Neural cell (in vitro differentiated cells): ENCODE measurements around the gene GSK3B. TPM values are rescaled to one million over a fixed set of nuclear protein-coding genes. Genes with fewer than 3 reads are reported as not detected.

Source experiments
- H2AFZ ChIP-seq: fragments of 200-600, 300-800 bp; sonication (generic), shearing (Covaris generic); 2 replicates; pipeline ENCODE4 v1.6.0; 2014; ENCODE audit warnings: low read depth, mild to moderate bottlenecking, antibody characterized with exemption, low read length, moderate library complexity
- H3F3A ChIP-seq: fragments of 200-600 bp; shearing (Covaris generic); 2 replicates; pipeline ENCODE4 v1.6.1; 2016; ENCODE audit warnings: mild to moderate bottlenecking, moderate library complexity, mixed read lengths, antibody characterized with exemption, low read length; ENCODE audit not compliant: insufficient read depth, poor library complexity, severe bottlenecking
- H3K27ac ChIP-seq: fragments of 200-600, 300-800 bp; sonication (generic), shearing (Covaris generic); 2 replicates; pipeline ENCODE4 v1.5.1; 2014; ENCODE audit warnings: mild to moderate bottlenecking, low read length, moderate library complexity
- H3K27me3 ChIP-seq: fragments of 300-800, 200-600 bp; sonication (generic), shearing (Covaris generic); 2 replicates; pipeline ENCODE4 v1.6.0; 2014; ENCODE audit warnings: mild to moderate bottlenecking, low read depth, low read length, moderate library complexity; ENCODE audit not compliant: insufficient read depth
- H3K36me3 ChIP-seq: fragments of 300-800, 200-600 bp; sonication (generic), shearing (Covaris generic); 2 replicates; pipeline ENCODE4 v1.5.1; 2014; ENCODE audit warnings: mild to moderate bottlenecking, antibody characterized with exemption, low read length, moderate library complexity; ENCODE audit not compliant: insufficient read depth
- H3K4me2 ChIP-seq: fragments of 300-800, 200-600 bp; sonication (generic), shearing (Covaris generic); 2 replicates; pipeline ENCODE4 v1.6.0; 2014; ENCODE audit warnings: mild to moderate bottlenecking, low read length
- H3K4me3 ChIP-seq: fragments of 300-800, 200-600 bp; sonication (generic), shearing (Covaris generic); 2 replicates; pipeline ENCODE4 v1.5.1; 2014; ENCODE audit warnings: mild to moderate bottlenecking, low read length, moderate library complexity
- H3K79me2 ChIP-seq: fragments of 200-600 bp; shearing (Covaris generic); replicated peaks from 2 replicates; pipeline ENCODE4 v1.6.0; 2014; ENCODE audit warnings: mild to moderate bottlenecking, low read length, moderate library complexity; ENCODE audit not compliant: insufficient read depth
- H3K9ac ChIP-seq: fragments of 300-800, 200-600 bp; sonication (generic), shearing (Covaris generic); 2 replicates; pipeline ENCODE4 v1.6.1; 2016; ENCODE audit warnings: mild to moderate bottlenecking, low read length, mixed read lengths
- H3K9me2 ChIP-seq: fragments of 200-600 bp; shearing (Covaris generic); 2 replicates; pipeline ENCODE4 v1.6.1; 2016; ENCODE audit warnings: mild to moderate bottlenecking, low read length, mixed read lengths; ENCODE audit not compliant: insufficient read depth
- H3K9me3 ChIP-seq: fragments of 200-600, 300-800 bp; sonication (generic), shearing (Covaris generic); 2 replicates; pipeline ENCODE4 v1.6.1; 2016; ENCODE audit warnings: mild to moderate bottlenecking, mixed run types, low read length, moderate library complexity, mixed read lengths
- H4K20me1 ChIP-seq: fragments of 200-600 bp; shearing (Covaris generic); 2 replicates; pipeline ENCODE4 v1.6.1; 2016; ENCODE audit warnings: mild to moderate bottlenecking, mixed run types; ENCODE audit not compliant: insufficient read depth
- CTCF ChIP-seq: fragments of 450-650 bp; IDR thresholded peaks from 2 replicates; pipeline ENCODE4 v1.5.1; 2014; ENCODE audit warnings: antibody characterized with exemption, mild to moderate bottlenecking, moderate library complexity; ENCODE audit not compliant: poor library complexity, severe bottlenecking
- EP300 ChIP-seq: fragments of 450-650 bp; conservative IDR thresholded peaks from 2 replicates; pipeline ENCODE4 v1.6.1; 2014; ENCODE audit warnings: antibody characterized with exemption, mild to moderate bottlenecking, moderate library complexity; ENCODE audit not compliant: poor library complexity, severe bottlenecking
- EZH2 ChIP-seq: fragments of 200-600, 300-800 bp; shearing (Covaris generic), sonication (generic); IDR thresholded peaks from 2 replicates; pipeline ENCODE4 v1.6.1; 2014; ENCODE audit warnings: antibody characterized with exemption, low read length, borderline replicate concordance, mild to moderate bottlenecking; ENCODE audit not compliant: insufficient read depth, poor library complexity, severe bottlenecking
- MXI1 ChIP-seq: fragments of 450-650 bp; conservative IDR thresholded peaks from 2 replicates; pipeline ENCODE4 v1.6.1; 2014; ENCODE audit warnings: antibody characterized with exemption, mild to moderate bottlenecking; ENCODE audit not compliant: poor library complexity, severe bottlenecking
- POLR2AphosphoS5 ChIP-seq: IDR thresholded peaks from 2 replicates; pipeline ENCODE4 v1.6.1; 2012
- RAD21 ChIP-seq: fragments of 450-650 bp; conservative IDR thresholded peaks from 2 replicates; pipeline ENCODE4 v1.6.1; 2014; ENCODE audit warnings: antibody characterized with exemption, mild to moderate bottlenecking, moderate library complexity
- REST ChIP-seq: IDR thresholded peaks from 2 replicates; pipeline ENCODE4 v1.6.1; 2012; ENCODE audit warnings: borderline replicate concordance
- SMC3 ChIP-seq: fragments of 450-650 bp; conservative IDR thresholded peaks from 2 replicates; pipeline ENCODE4 v1.6.1; 2014; ENCODE audit warnings: antibody characterized with exemption, mild to moderate bottlenecking, moderate library complexity; ENCODE audit not compliant: poor library complexity
- TAF1 ChIP-seq: IDR thresholded peaks from 2 replicates; pipeline ENCODE4 v1.6.1; 2012; ENCODE audit warnings: low read depth
- polyA plus RNA-seq: library from polyadenylated mRNA; depleted of rRNA; stranded (reverse); fragments of >200 nt; gene quantifications from 2 replicates; pipeline ENCODE4 v1.2.3, GENCODE V29; 2014

Gene GSK3B
- polyA plus RNA-seq, 1 donor from 2014 or later, result 48.5 TPM

GRCh38 chr3:119981386-119981785 is 112.9 kb downstream of the GSK3B start:
- Histone ChIP-seq H3K4me2 (no peak overlapping the region), H3K9ac (no peak overlapping the region), H3K27me3 (no peaks in the 10 kb centered on the region), H3F3A (no peaks in the 10 kb centered on the region), H3K9me3 (no peaks in the 10 kb centered on the region), H3K36me3 (no peaks in the 10 kb centered on the region), H3K27ac (no peak overlapping the region), H3K9me2 (no peaks in the 10 kb centered on the region), H3K79me2 (peaks cover 41% of the 10 kb centered on the region), H2AFZ (no peak overlapping the region), H4K20me1 (peaks cover 5% of the 10 kb centered on the region), H3K4me3 (no peak overlapping the region)
- TF ChIP-seq MXI1, result no peak
- no peak for TF ChIP-seq SMC3
- TF ChIP-seq RAD21, result no peak
- no peak for TF ChIP-seq POLR2AphosphoS5

GRCh38 chr3:119978554-119979208 is 115.6 kb downstream of the GSK3B start:
- no peak overlapping the region for H3K27ac ChIP-seq
- TF ChIP-seq RAD21 (no peak), REST (no peak), TAF1 (no peak), POLR2AphosphoS5 (no peak), EP300 (no peak), CTCF (no peak), SMC3 (no peak), MXI1 (no peak), EZH2 (no peak)
- peaks cover 5% of the 10 kb centered on the region for H4K20me1 ChIP-seq
- H2AFZ ChIP-seq, result no peak overlapping the region
- H3K9me3 ChIP-seq, result no peaks in the 10 kb centered on the region
- no peaks in the 10 kb centered on the region for H3F3A ChIP-seq
- no peaks in the 10 kb centered on the region for H3K9me2 ChIP-seq
- H3K4me3 ChIP-seq, result no peak overlapping the region
- no peak overlapping the region for H3K9ac ChIP-seq
- no peak overlapping the region for H3K4me2 ChIP-seq
- no peaks in the 10 kb centered on the region for H3K27me3 ChIP-seq
- peaks cover 61% of the 10 kb centered on the region for H3K79me2 ChIP-seq
- no peaks in the 10 kb centered on the region for H3K36me3 ChIP-seq
